Testis (tissue), 2 donors: Measurements from ENCODE around the gene AGBL1.

Experiments
- CTCF ChIP-seq, 3 experiments: fragments of 450-650 bp in 2 of 3; fragments of 200-600 bp in 1 of 3; sonication (generic) in 1 of 3; IDR thresholded peaks; one replicate each; pipeline ENCODE4 v1.5.1; 2016 to 2019; ENCODE audit warnings: antibody characterized with exemption in 3 of 3, mild to moderate bottlenecking in 2 of 3, moderate library complexity in 1 of 3
- POLR2A ChIP-seq: fragments of 450-650 bp; IDR thresholded peaks from one replicate; pipeline ENCODE4 v1.6.1; 2017; ENCODE audit warnings: antibody characterized with exemption, mild to moderate bottlenecking, moderate library complexity

GRCh38 chr15:86829245-86829644, 749.6 kb downstream of the AGBL1 start:
- TF ChIP-seq POLR2A = no peak
- TF ChIP-seq CTCF (IDR thresholded peaks at IDR 0.05) = no peak
